ENCODE results near the gene MNDA.
"Not testable (repeated sequence)": the region's sequence is repeated elsewhere in the genome, so short reads cannot be mapped to it uniquely, and the experiment has no call there.

The MNDA gene

GRCh38 chr1:158838660-158839059, 7.5 kb downstream of the MNDA start:
- no peak for DNase-seq (ENCODE audit: low spot score)

GRCh38 chr1:158839566-158839965, 8.4 kb downstream of the MNDA start:
- no peak for DNase-seq (ENCODE audit: low spot score)

- no peak for DNase-seq (ENCODE audit: low spot score)
Observed at GRCh38 chr1:158840236-158840635, 9.1 kb downstream of the MNDA start.

GRCh38 chr1:158864595-158864994, 33.4 kb downstream of the MNDA start:
- DNase-seq (ENCODE audit: low spot score), result no peak

GRCh38 chr1:158870438-158870837, 39.3 kb downstream of the MNDA start:
- DNase-seq (ENCODE audit: low spot score), result not testable (repeated sequence)

GRCh38 chr1:158873141-158873540, 42.0 kb downstream of the MNDA start:
- DNase-seq (ENCODE audit: low spot score), result no peak

GRCh38 chr1:158893654-158894053, 62.5 kb downstream of the MNDA start:
- DNase-seq (ENCODE audit: low spot score), result no peak

GRCh38 chr1:158898722-158899121, 67.6 kb downstream of the MNDA start:
- DNase-seq (ENCODE audit: low spot score), result no peak

Measured in pons (tissue), 1 donor.